NOMO-1 treated with DMSO at 0.1 percent for 48 hours (cell line): ENCODE results near the gene TCF7L2.

Source experiments
- DNase-seq: peaks from one replicate; lab custom pipeline; 2025; ENCODE audit not compliant: unreplicated experiment; lab: John Stamatoyannopoulos, UW

The TCF7L2 gene

GRCh38 chr10:113042868-113043267, 92.8 kb downstream of the TCF7L2 start:
- DNase-seq = no peak

- no peak for DNase-seq
Observed at GRCh38 chr10:113044016-113044755, 94.1 kb downstream of the TCF7L2 start.

GRCh38 chr10:113045147-113046055, 95.4 kb downstream of the TCF7L2 start:
- no peak for DNase-seq

- no peak for DNase-seq
Observed at GRCh38 chr10:113047151-113047550, 97.1 kb downstream of the TCF7L2 start.

GRCh38 chr10:113047605-113047962, 97.5 kb downstream of the TCF7L2 start:
- DNase-seq = no peak

GRCh38 chr10:113047963-113048781, 98.1 kb downstream of the TCF7L2 start:
- no peak for DNase-seq

GRCh38 chr10:113049881-113050280, 99.8 kb downstream of the TCF7L2 start:
- DNase-seq = no peak

GRCh38 chr10:113052076-113052830, 102.2 kb downstream of the TCF7L2 start:
- no peak for DNase-seq

GRCh38 chr10:113053091-113053490, 103.0 kb downstream of the TCF7L2 start:
- no peak for DNase-seq

- DNase-seq = no peak
Observed at GRCh38 chr10:113053881-113054280, 103.8 kb downstream of the TCF7L2 start.

- DNase-seq = no peak
Observed at GRCh38 chr10:113055458-113055857, 105.4 kb downstream of the TCF7L2 start.

GRCh38 chr10:113056030-113056429, 106.0 kb downstream of the TCF7L2 start:
- DNase-seq = no peak

GRCh38 chr10:113056441-113057021, 106.5 kb downstream of the TCF7L2 start:
- DNase-seq = no peak

- DNase-seq = no peak
Observed at GRCh38 chr10:113057948-113058522, 108.0 kb downstream of the TCF7L2 start.

GRCh38 chr10:113058523-113059370, 108.7 kb downstream of the TCF7L2 start:
- no peak for DNase-seq

- no peak for DNase-seq
Observed at GRCh38 chr10:113059371-113059780, 109.3 kb downstream of the TCF7L2 start.

- DNase-seq = peak; percentile 24
Observed at GRCh38 chr10:113060201-113061053, 110.4 kb downstream of the TCF7L2 start.

GRCh38 chr10:113061054-113061430, 111.0 kb downstream of the TCF7L2 start:
- DNase-seq = no peak
